ENCODE results near the gene CCDC148. TPM values are rescaled to one million over a fixed set of nuclear protein-coding genes. Genes with fewer than 3 reads are reported as not detected.

The CCDC148 gene
- total and polyA plus RNA-seq, 4 donors: 0.02 to 0.42 (median 0.31) TPM

- no peak overlapping the region for H3K27ac ChIP-seq (ENCODE audit: low read depth in 1 of 2, low read length in 2 of 2)
- H3K27me3 ChIP-seq (ENCODE audit: control insufficient read depth in 4 of 4, insufficient read depth in 4 of 4, low read length in 3 of 4): no peaks in the 10 kb centered on the region
- no peak for DNase-seq (ENCODE audit: low spot score)
- H3K9me3 ChIP-seq (ENCODE audit: control insufficient read depth in 4 of 4, low read length in 3 of 4): no peaks in the 10 kb centered on the region
- no peaks in the 10 kb centered on the region for H3K36me3 ChIP-seq (ENCODE audit: control insufficient read depth in 4 of 4, insufficient read depth in 3 of 4, low read depth in 1 of 4, low read length in 3 of 4)
- no peak overlapping the region for H3K9ac ChIP-seq (ENCODE audit: low read depth in 1 of 2, low read length in 2 of 2)
- peaks cover 0 to 5% (median 1%) of the 10 kb centered on the region in 4 donors for H3K4me1 ChIP-seq (ENCODE audit: control insufficient read depth in 4 of 4, insufficient read depth in 4 of 4, low read length in 3 of 4)
- TF ChIP-seq EGR1 (IDR thresholded peaks at IDR 0.05; ENCODE audit: low read depth in 2 of 2) (no peak), SP1 (IDR thresholded peaks at IDR 0.05) (no peak), RXRA (IDR thresholded peaks at IDR 0.05) (no peak), REST (IDR thresholded peaks at IDR 0.05) (no peak)
- H3K4me3 ChIP-seq (ENCODE audit: low read depth in 1 of 3, low read length in 3 of 3): no peak overlapping the region
- 99% methylated on average over 4 of the region's 4 CpGs for WGBS
These were observed 34.5 kb upstream of the CCDC148 start for GRCh38 chr2:158491072-158491471.

- no peak for TF ChIP-seq HNF4A (conservative IDR thresholded peaks at IDR 0.05)
- no peak for TF ChIP-seq FOXA1 (IDR thresholded peaks at IDR 0.05)
- TF ChIP-seq SP1 (IDR thresholded peaks at IDR 0.05): no peak
- TF ChIP-seq NR2F2 (IDR thresholded peaks at IDR 0.05): no peak
- TF ChIP-seq TAF1 (conservative IDR thresholded peaks at IDR 0.05): no peak
- no peak for TF ChIP-seq FOXA2 (IDR thresholded peaks at IDR 0.05)
- TF ChIP-seq JUND (IDR thresholded peaks at IDR 0.05): no peak
- no peak for TF ChIP-seq GABPA (IDR thresholded peaks at IDR 0.05 in 1 of 2, conservative IDR thresholded peaks at IDR 0.05 in 1 of 2)
- TF ChIP-seq HNF4G (IDR thresholded peaks at IDR 0.05): no peak
- no peak for TF ChIP-seq YY1 (IDR thresholded peaks at IDR 0.05)
- TF ChIP-seq EGR1 (IDR thresholded peaks at IDR 0.05; ENCODE audit: low read depth in 2 of 2): no peak
- no peak for TF ChIP-seq ATF3 (IDR thresholded peaks at IDR 0.05)
- no peak for TF ChIP-seq RAD21 (IDR thresholded peaks at IDR 0.05)
- TF ChIP-seq RXRA (IDR thresholded peaks at IDR 0.05): no peak
- TF ChIP-seq REST (IDR thresholded peaks at IDR 0.05): no peak
- TF ChIP-seq MAX (IDR thresholded peaks at IDR 0.05): no peak
- TF ChIP-seq CTCF (IDR thresholded peaks at IDR 0.05; ENCODE audit: low read depth, low read length, missing input control): no peak
- no peak for TF ChIP-seq ZBTB33 (IDR thresholded peaks at IDR 0.05)
- H3K4me1 ChIP-seq (ENCODE audit: control insufficient read depth in 4 of 4, insufficient read depth in 4 of 4, low read length in 3 of 4): peaks cover 0 to 5% (median 1%) of the 10 kb centered on the region in 4 donors
- H3K36me3 ChIP-seq (ENCODE audit: control insufficient read depth in 4 of 4, insufficient read depth in 3 of 4, low read depth in 1 of 4, low read length in 3 of 4): no peaks in the 10 kb centered on the region
- H3K27ac ChIP-seq (ENCODE audit: low read depth in 1 of 2, low read length in 2 of 2): no peak overlapping the region
- 70% methylated on average over 6 of the region's 6 CpGs for WGBS
- H3K9ac ChIP-seq (ENCODE audit: low read depth in 1 of 2, low read length in 2 of 2): no peak overlapping the region
- H3K9me3 ChIP-seq (ENCODE audit: control insufficient read depth in 4 of 4, low read length in 3 of 4): no peaks in the 10 kb centered on the region
- H3K27me3 ChIP-seq (ENCODE audit: control insufficient read depth in 4 of 4, insufficient read depth in 4 of 4, low read length in 3 of 4): no peaks in the 10 kb centered on the region
- no peak overlapping the region for H3K4me3 ChIP-seq (ENCODE audit: low read depth in 1 of 3, low read length in 3 of 3)
- DNase-seq (ENCODE audit: low spot score): no peak
These were observed 33.0 kb upstream of the CCDC148 start for GRCh38 chr2:158489366-158490112.
